ENCODE data around the gene TTC12. TPM values are rescaled to one million over a fixed set of nuclear protein-coding genes. Genes with fewer than 3 reads are reported as not detected.

The TTC12 gene
- total and polyA plus RNA-seq, 2 donors (not counting 1 experiment from before 2014, with no cell fraction given), result 9.9 to 11.9 TPM

GRCh38 chr11:113334183-113334582 is 19.8 kb downstream of the TTC12 start:
- no peaks in the 10 kb centered on the region for H3K27me3 ChIP-seq (ENCODE audit: control insufficient read depth, insufficient read depth, low read length)
- TF ChIP-seq CTCF (conservative IDR thresholded peaks at IDR 0.05 in 1 of 2, IDR thresholded peaks at IDR 0.05 in 1 of 2; ENCODE audit: low read depth in 1 of 2, low read length in 2 of 2) (no peak), EZH2 (IDR thresholded peaks at IDR 0.05; ENCODE audit: low read length, missing control alignments) (no peak)
- no peaks in the 10 kb centered on the region for H3K4me1 ChIP-seq (ENCODE audit: control insufficient read depth, extremely low read depth, insufficient read depth, low read length)
- H3K9me3 ChIP-seq (ENCODE audit: control insufficient read depth, insufficient read depth, low read depth, low read length), result no peaks in the 10 kb centered on the region
- no peak overlapping the region for H3K4me2 ChIP-seq (ENCODE audit: extremely low read depth, insufficient read depth, low read length)
- no peak overlapping the region for H3K4me3 ChIP-seq (replicated peaks in 1 of 4; ENCODE audit: control extremely low read depth in 1 of 4, insufficient read depth in 1 of 4, low read depth in 3 of 4, low read length in 4 of 4)
- no peaks in the 10 kb centered on the region for H4K20me1 ChIP-seq (ENCODE audit: control insufficient read depth, extremely low read depth, insufficient read depth, low read length)
- H2AFZ ChIP-seq (ENCODE audit: low read length), result no peak overlapping the region
- no peak overlapping the region for H3K27ac ChIP-seq (ENCODE audit: insufficient read depth, low read length)
- no peaks in the 10 kb centered on the region for H3K79me2 ChIP-seq (ENCODE audit: control insufficient read depth, insufficient read depth, low read length)
- H3K36me3 ChIP-seq (ENCODE audit: control insufficient read depth, insufficient read depth, low read length), result no peaks in the 10 kb centered on the region
- H3K9ac ChIP-seq (ENCODE audit: insufficient read depth, low read length), result no peak overlapping the region
- DNase-seq (ENCODE audit: low read depth in 2 of 2), result no peak

- Histone ChIP-seq H3K36me3 (ENCODE audit: control insufficient read depth, insufficient read depth, low read length) (no peaks in the 10 kb centered on the region), H3K4me2 (ENCODE audit: extremely low read depth, insufficient read depth, low read length) (no peak overlapping the region)
Observed at GRCh38 chr11:113338730-113339129, 24.3 kb downstream of the TTC12 start.

GRCh38 chr11:113339929-113340589 is 25.7 kb downstream of the TTC12 start:
- Histone ChIP-seq H3K36me3 (ENCODE audit: control insufficient read depth, insufficient read depth, low read length) (no peaks in the 10 kb centered on the region), H3K9me3 (ENCODE audit: control insufficient read depth, insufficient read depth, low read depth, low read length) (no peaks in the 10 kb centered on the region), H3K4me1 (ENCODE audit: control insufficient read depth, extremely low read depth, insufficient read depth, low read length) (no peaks in the 10 kb centered on the region), H3K9ac (ENCODE audit: insufficient read depth, low read length) (no peak overlapping the region), H3K27me3 (ENCODE audit: control insufficient read depth, insufficient read depth, low read length) (no peaks in the 10 kb centered on the region), H4K20me1 (ENCODE audit: control insufficient read depth, extremely low read depth, insufficient read depth, low read length) (no peaks in the 10 kb centered on the region), H3K27ac (ENCODE audit: insufficient read depth, low read length) (no peak overlapping the region), H2AFZ (ENCODE audit: low read length) (no peak overlapping the region), H3K4me2 (ENCODE audit: extremely low read depth, insufficient read depth, low read length) (no peak overlapping the region), H3K79me2 (ENCODE audit: control insufficient read depth, insufficient read depth, low read length) (no peaks in the 10 kb centered on the region), H3K4me3 (replicated peaks in 1 of 4; ENCODE audit: control extremely low read depth in 1 of 4, insufficient read depth in 1 of 4, low read depth in 3 of 4, low read length in 4 of 4) (no peak overlapping the region)
- TF ChIP-seq CTCF (conservative IDR thresholded peaks at IDR 0.05 in 1 of 2, IDR thresholded peaks at IDR 0.05 in 1 of 2; ENCODE audit: low read depth in 1 of 2, low read length in 2 of 2), result no peak
- TF ChIP-seq EZH2 (IDR thresholded peaks at IDR 0.05; ENCODE audit: low read length, missing control alignments), result no peak
- no peak for DNase-seq (ENCODE audit: low read depth in 2 of 2)

More at GRCh38 chr11:113338730-113339129, 24.3 kb downstream of the TTC12 start:
- Histone ChIP-seq H3K27ac (ENCODE audit: insufficient read depth, low read length) (no peak overlapping the region), H3K9me3 (ENCODE audit: control insufficient read depth, insufficient read depth, low read depth, low read length) (no peaks in the 10 kb centered on the region), H3K79me2 (ENCODE audit: control insufficient read depth, insufficient read depth, low read length) (no peaks in the 10 kb centered on the region), H4K20me1 (ENCODE audit: control insufficient read depth, extremely low read depth, insufficient read depth, low read length) (no peaks in the 10 kb centered on the region), H3K9ac (ENCODE audit: insufficient read depth, low read length) (no peak overlapping the region), H3K4me1 (ENCODE audit: control insufficient read depth, extremely low read depth, insufficient read depth, low read length) (no peaks in the 10 kb centered on the region), H2AFZ (ENCODE audit: low read length) (no peak overlapping the region), H3K4me3 (replicated peaks in 1 of 4; ENCODE audit: control extremely low read depth in 1 of 4, insufficient read depth in 1 of 4, low read depth in 3 of 4, low read length in 4 of 4) (no peak overlapping the region), H3K27me3 (ENCODE audit: control insufficient read depth, insufficient read depth, low read length) (no peaks in the 10 kb centered on the region)
- TF ChIP-seq CTCF (conservative IDR thresholded peaks at IDR 0.05 in 1 of 2, IDR thresholded peaks at IDR 0.05 in 1 of 2; ENCODE audit: low read depth in 1 of 2, low read length in 2 of 2) (no peak), EZH2 (IDR thresholded peaks at IDR 0.05; ENCODE audit: low read length, missing control alignments) (no peak)
- no peak for DNase-seq (ENCODE audit: low read depth in 2 of 2)
